Measurements from ENCODE around the gene DNAJC22. TPM values are rescaled to one million over a fixed set of nuclear protein-coding genes. Genes with fewer than 3 reads are reported as not detected.
A peak's percentile ranks its signal among the peaks of the same experiment; 100 is the strongest.
"Not testable (repeated sequence)": the region's sequence is repeated elsewhere in the genome, so short reads cannot be mapped to it uniquely, and the experiment has no call there.

The DNAJC22 gene
- total RNA-seq, 1 donor from 2014 or later = 4.5 TPM

GRCh38 chr12:49305762-49306510 is 40.8 kb upstream of the DNAJC22 start:
- no peak for TF ChIP-seq CTCF (IDR thresholded peaks at IDR 0.05; ENCODE audit: partially characterized antibody, unreplicated experiment)
- peaks cover 8% of the 10 kb centered on the region for H3K27me3 Mint-ChIP-seq (ENCODE audit: unreplicated experiment)
- H3K4me3 Mint-ChIP-seq (ENCODE audit: unreplicated experiment) = no peak overlapping the region
- H3K4me1 Mint-ChIP-seq (ENCODE audit: low read depth, unreplicated experiment) = no peaks in the 10 kb centered on the region
- H3K27ac Mint-ChIP-seq (ENCODE audit: unreplicated experiment) = no peak overlapping the region
- DNase-seq = no peak
- peaks cover 7% of the 10 kb centered on the region for H3K9me3 Mint-ChIP-seq (ENCODE audit: unreplicated experiment)
- H3K36me3 Mint-ChIP-seq (ENCODE audit: unreplicated experiment) = no peaks in the 10 kb centered on the region

- Mint-ChIP-seq H3K36me3 (ENCODE audit: unreplicated experiment) (no peaks in the 10 kb centered on the region), H3K9me3 (ENCODE audit: unreplicated experiment) (peaks cover 2% of the 10 kb centered on the region), H3K4me3 (ENCODE audit: unreplicated experiment) (no peak overlapping the region), H3K27ac (ENCODE audit: unreplicated experiment) (no peak overlapping the region), H3K4me1 (ENCODE audit: low read depth, unreplicated experiment) (no peaks in the 10 kb centered on the region), H3K27me3 (ENCODE audit: unreplicated experiment) (peaks cover 2% of the 10 kb centered on the region)
- no peak for TF ChIP-seq CTCF (IDR thresholded peaks at IDR 0.05; ENCODE audit: partially characterized antibody, unreplicated experiment)
- no peak for DNase-seq
Measured at GRCh38 chr12:49309386-49309785, 37.3 kb upstream of the DNAJC22 start.

GRCh38 chr12:49310451-49311000 is 36.2 kb upstream of the DNAJC22 start:
- not testable (repeated sequence) for H3K9me3 Mint-ChIP-seq (ENCODE audit: unreplicated experiment); H3K27ac Mint-ChIP-seq (ENCODE audit: unreplicated experiment); DNase-seq; H3K4me3 Mint-ChIP-seq (ENCODE audit: unreplicated experiment); H3K4me1 Mint-ChIP-seq (ENCODE audit: low read depth, unreplicated experiment); H3K27me3 Mint-ChIP-seq (ENCODE audit: unreplicated experiment); H3K36me3 Mint-ChIP-seq (ENCODE audit: unreplicated experiment)

- Mint-ChIP-seq H3K36me3 (ENCODE audit: unreplicated experiment) (no peaks in the 10 kb centered on the region), H3K4me1 (ENCODE audit: low read depth, unreplicated experiment) (no peaks in the 10 kb centered on the region), H3K9me3 (ENCODE audit: unreplicated experiment) (no peaks in the 10 kb centered on the region), H3K4me3 (ENCODE audit: unreplicated experiment) (no peak overlapping the region), H3K27ac (ENCODE audit: unreplicated experiment) (no peak overlapping the region), H3K27me3 (ENCODE audit: unreplicated experiment) (peaks cover 8% of the 10 kb centered on the region)
- no peak for DNase-seq
- TF ChIP-seq CTCF (IDR thresholded peaks at IDR 0.05; ENCODE audit: partially characterized antibody, unreplicated experiment) = no peak
Measured at GRCh38 chr12:49314811-49315210, 31.9 kb upstream of the DNAJC22 start.

GRCh38 chr12:49317118-49317517 is 29.6 kb upstream of the DNAJC22 start:
- H3K4me1 Mint-ChIP-seq (ENCODE audit: low read depth, unreplicated experiment); H3K27ac Mint-ChIP-seq (ENCODE audit: unreplicated experiment); H3K36me3 Mint-ChIP-seq (ENCODE audit: unreplicated experiment); DNase-seq; H3K27me3 Mint-ChIP-seq (ENCODE audit: unreplicated experiment); H3K9me3 Mint-ChIP-seq (ENCODE audit: unreplicated experiment); H3K4me3 Mint-ChIP-seq (ENCODE audit: unreplicated experiment): not testable (repeated sequence)

GRCh38 chr12:49320411-49321103 is 26.1 kb upstream of the DNAJC22 start:
- not testable (repeated sequence) for H3K36me3 Mint-ChIP-seq (ENCODE audit: unreplicated experiment); H3K27ac Mint-ChIP-seq (ENCODE audit: unreplicated experiment); H3K9me3 Mint-ChIP-seq (ENCODE audit: unreplicated experiment)

More at GRCh38 chr12:49320411-49321103, 26.1 kb upstream of the DNAJC22 start:
- H3K4me3 Mint-ChIP-seq (ENCODE audit: unreplicated experiment) = peak overlapping the region; percentile 14
- H3K27me3 Mint-ChIP-seq (ENCODE audit: unreplicated experiment); DNase-seq; H3K4me1 Mint-ChIP-seq (ENCODE audit: low read depth, unreplicated experiment): not testable (repeated sequence)

Measured in glutamatergic neuron (in vitro differentiated cells).